SJSA1 (cell line): ENCODE results near the gene CCDC33. TPM values are rescaled to one million over a fixed set of nuclear protein-coding genes. Genes with fewer than 3 reads are reported as not detected.

Experiments used
- DNase-seq, 2 experiments: peaks; one replicate each; pipeline ENCODE4 v3.0.0-alpha.2; 2015 to 2020; ENCODE audit warnings: low spot score in 2 of 2, low read depth in 1 of 2
- H3K27ac ChIP-seq: fragments of 250-450 bp; sonication (Bioruptor Pico); 2 replicates; pipeline ENCODE4 v1.5.1; 2020; ENCODE audit warnings: mild to moderate bottlenecking, moderate library complexity
- H3K27me3 ChIP-seq: fragments of 250-450 bp; sonication (Bioruptor Pico); replicated peaks from 2 replicates; pipeline ENCODE4 v1.5.1; 2020; ENCODE audit warnings: mild to moderate bottlenecking, moderate library complexity
- H3K36me3 ChIP-seq: fragments of 250-450 bp; sonication (Bioruptor Pico); 2 replicates; pipeline ENCODE4 v1.5.1; 2020; ENCODE audit warnings: mild to moderate bottlenecking
- H3K4me1 ChIP-seq: fragments of 250-450 bp; sonication (Bioruptor Pico); replicated peaks from 2 replicates; pipeline ENCODE4 v1.6.1; 2021; ENCODE audit warnings: mild to moderate bottlenecking
- H3K4me3 ChIP-seq: fragments of 250-450 bp; sonication (Bioruptor Pico); 2 replicates; pipeline ENCODE4 v1.5.1; 2020; ENCODE audit warnings: mild to moderate bottlenecking
- H3K9me3 ChIP-seq: fragments of 250-450 bp; sonication (Bioruptor Pico); replicated peaks from 2 replicates; pipeline ENCODE4 v1.5.1; 2020; ENCODE audit warnings: mild to moderate bottlenecking
- total RNA-seq: library from RNA; depleted of rRNA; stranded (reverse); fragments of >200 nt; shearing (Covaris generic); gene quantifications from 2 replicates; pipeline ENCODE4 v1.2.3, GENCODE V29; 2014

CCDC33 gene
- total RNA-seq, 1 experiment from 2014 or later = not detected

DNA sequence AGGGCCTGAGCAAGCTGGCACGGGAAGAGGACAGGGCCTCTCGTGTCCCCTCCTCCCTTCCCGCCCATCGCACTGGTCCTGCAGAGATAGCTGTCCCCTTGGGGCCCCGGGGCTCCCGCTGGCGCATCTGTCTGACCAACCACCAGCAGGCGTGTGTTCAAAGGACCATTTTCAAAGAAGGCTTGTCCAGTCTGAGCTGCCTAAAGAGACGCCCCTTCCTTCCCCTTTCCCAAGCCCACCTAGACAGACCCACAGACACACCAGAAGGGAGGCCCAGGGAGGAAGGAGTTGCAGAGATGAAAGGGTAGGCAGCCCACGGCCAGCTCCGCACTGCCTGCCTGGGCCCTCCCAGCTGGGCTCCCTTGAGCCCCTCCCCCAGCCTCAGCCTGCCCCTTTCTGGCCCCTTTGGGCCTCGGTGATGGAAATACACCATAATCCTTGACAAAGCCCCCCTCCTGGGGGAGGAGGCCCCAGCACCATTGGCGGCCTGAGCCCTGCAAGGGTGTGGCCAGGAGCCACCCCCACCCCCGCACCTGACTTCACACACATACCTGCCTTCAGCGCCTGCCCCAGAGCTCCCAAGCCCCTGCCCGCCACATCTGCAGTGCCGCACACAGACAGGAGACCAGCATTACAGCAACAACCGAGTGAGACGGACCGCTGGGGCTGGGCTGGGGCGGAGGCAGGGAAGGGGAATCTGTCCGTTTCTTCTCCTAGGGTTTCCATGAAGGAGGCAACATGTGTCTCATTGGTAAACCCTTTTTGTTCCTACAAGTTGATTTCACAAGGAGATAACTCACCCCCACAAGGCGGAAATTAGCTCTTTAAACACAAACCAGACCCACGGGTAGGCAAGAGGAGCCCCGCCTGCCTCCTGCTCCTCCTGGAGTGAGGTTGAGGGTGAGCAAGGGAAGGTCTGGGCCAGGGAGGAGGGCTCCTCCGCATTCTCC, 33.4 kb upstream of the CCDC33 start, which contains the start of gene STRA6:
Gene STRA6, minus strand, starts transcription at position 336 of the 950 bp plus-strand sequence. CDS start 520 bp downstream, outside the sequence.
- DNase-seq = no peak
- H3K4me3 ChIP-seq = no peak within 1 kb of the TSS
- H3K4me1 ChIP-seq = peaks cover 26% of the 10 kb centered on the region
- H3K27ac ChIP-seq = no peak within 1 kb of the TSS
- H3K9me3 ChIP-seq = no peaks in the 10 kb centered on the region
- H3K36me3 ChIP-seq = no peaks in the 10 kb centered on the region
- no peaks in the 10 kb centered on the region for H3K27me3 ChIP-seq

DNA sequence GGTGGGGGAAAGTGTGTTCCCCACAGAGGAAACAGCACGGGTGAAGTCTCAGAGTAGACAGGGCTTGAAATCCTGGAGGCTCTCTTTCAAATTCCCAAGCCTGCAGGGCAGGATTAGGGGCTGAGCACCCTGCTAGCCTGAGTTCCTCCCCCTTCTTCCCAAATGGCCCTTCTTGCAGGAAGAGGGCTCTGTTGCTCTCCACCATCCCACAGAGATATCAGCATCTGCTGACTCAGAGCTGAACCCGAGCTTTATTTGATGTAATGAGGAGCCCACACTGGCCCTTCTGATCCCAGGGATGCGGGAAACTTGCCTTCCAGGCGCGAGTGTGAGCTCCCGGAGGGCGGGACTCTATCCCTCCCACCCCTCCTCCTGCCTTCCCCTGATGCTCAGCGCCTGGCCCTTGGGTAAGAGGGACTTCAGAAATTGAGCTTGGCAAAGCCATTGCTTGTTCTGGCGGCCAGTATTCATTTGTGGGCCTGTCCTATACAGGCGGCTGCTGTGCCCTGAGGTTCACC, 32.2 kb upstream of the CCDC33 start:
- DNase-seq = no peak
- H3K27ac ChIP-seq = no peak overlapping the region
- H3K4me1 ChIP-seq = peaks cover 28% of the 10 kb centered on the region

DNA sequence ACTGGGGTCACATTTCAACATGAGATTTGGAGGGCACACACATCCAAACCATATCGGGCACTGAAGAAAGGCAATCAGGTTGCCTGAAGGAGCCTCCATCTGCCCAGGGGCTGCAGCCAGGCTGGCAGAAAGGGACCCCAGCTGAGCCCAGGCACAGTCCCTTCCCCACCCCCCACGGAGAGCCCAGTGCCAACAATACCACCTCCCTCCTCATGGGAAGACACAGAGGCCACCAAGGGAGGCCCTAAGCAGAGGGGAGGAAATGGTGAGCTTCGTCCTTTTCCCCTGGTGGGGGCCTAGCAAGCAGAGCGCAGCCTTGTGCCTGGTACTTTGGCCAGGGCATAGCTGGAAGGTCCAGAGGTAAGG, 30.6 kb upstream of the CCDC33 start:
- H3K36me3 ChIP-seq = no peaks in the 10 kb centered on the region
- H3K27ac ChIP-seq = no peak overlapping the region
- peaks cover 23% of the 10 kb centered on the region for H3K4me1 ChIP-seq
- no peaks in the 10 kb centered on the region for H3K9me3 ChIP-seq
- no peak for DNase-seq
- no peaks in the 10 kb centered on the region for H3K27me3 ChIP-seq
- H3K4me3 ChIP-seq = no peak overlapping the region

More for the DNA sequence above, 32.2 kb upstream of the CCDC33 start:
- H3K36me3 ChIP-seq = no peaks in the 10 kb centered on the region
- H3K9me3 ChIP-seq = no peaks in the 10 kb centered on the region
- H3K4me3 ChIP-seq = no peak overlapping the region
- H3K27me3 ChIP-seq = no peaks in the 10 kb centered on the region

DNA sequence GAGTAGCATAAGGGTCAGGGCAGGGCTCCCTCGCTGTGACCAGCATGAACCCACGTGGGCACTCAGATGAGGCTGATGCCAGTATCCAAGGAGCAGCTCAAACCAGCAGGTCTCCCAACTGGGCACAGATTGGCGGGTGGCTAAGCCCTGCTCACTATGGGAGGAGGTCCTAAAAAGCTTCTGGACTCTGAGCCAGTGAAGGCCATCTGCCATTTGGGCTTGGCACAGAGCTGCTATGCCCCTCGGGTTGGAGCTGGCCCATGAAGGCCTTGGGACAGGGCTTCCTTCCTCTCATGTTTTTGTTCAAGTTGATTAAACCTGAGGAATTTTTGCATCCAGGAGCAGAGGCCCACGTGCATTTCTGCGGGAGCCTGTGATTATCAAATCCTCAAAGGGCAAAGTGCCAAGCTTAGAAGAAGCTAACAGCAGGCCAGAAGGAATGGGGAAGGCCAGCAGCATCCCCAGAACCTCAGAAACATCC, 29.3 kb upstream of the CCDC33 start:
- H3K36me3 ChIP-seq = no peaks in the 10 kb centered on the region
- DNase-seq = no peak
- H3K27me3 ChIP-seq = no peaks in the 10 kb centered on the region
- no peak overlapping the region for H3K27ac ChIP-seq
- H3K4me1 ChIP-seq = peaks cover 11% of the 10 kb centered on the region
- H3K4me3 ChIP-seq = no peak overlapping the region
- no peaks in the 10 kb centered on the region for H3K9me3 ChIP-seq

DNA sequence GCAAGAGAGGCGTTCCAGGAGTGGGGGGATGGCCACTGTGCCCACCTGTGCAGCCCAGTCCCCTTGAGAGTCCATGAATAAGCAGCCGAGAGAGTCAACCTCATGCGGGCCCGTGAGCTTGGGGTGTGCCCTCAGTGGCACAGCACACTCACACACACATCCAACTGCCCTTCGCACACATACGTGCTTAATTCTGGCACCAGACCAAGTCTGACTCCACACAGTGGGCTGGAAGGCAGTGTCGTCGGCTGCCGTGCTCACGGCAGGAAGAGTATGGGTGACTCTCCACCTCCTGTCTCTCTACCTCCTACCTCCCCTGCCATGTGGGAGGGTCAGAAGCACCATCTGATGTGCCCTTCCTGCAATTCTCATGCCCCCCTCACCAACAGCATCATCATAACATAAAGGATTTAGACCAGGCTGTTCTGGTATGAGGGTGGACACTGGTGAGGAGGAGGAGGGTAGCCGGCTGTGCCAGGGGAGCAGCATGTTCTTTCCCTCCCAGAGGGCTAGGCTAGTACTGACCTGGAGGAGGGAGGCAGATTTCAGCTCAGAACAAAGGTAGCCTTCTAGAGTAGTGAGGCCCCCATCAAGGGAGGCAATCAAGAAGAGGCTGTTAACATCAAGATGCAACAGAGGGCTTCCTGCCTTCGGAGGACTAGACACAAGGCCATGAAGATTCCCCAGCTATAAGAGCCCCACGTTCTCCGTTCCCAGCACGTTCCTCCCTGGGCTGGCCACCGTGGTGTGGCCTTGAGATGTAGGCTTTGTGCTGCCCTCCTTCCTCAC, 28.3 kb upstream of the CCDC33 start:
- Histone ChIP-seq H3K27me3 (no peaks in the 10 kb centered on the region), H3K36me3 (no peaks in the 10 kb centered on the region), H3K27ac (no peak overlapping the region), H3K9me3 (no peaks in the 10 kb centered on the region), H3K4me1 (peaks cover 8% of the 10 kb centered on the region; the same call in 1 of the 2 replicates), H3K4me3 (no peak overlapping the region)
- no peak for DNase-seq

DNA sequence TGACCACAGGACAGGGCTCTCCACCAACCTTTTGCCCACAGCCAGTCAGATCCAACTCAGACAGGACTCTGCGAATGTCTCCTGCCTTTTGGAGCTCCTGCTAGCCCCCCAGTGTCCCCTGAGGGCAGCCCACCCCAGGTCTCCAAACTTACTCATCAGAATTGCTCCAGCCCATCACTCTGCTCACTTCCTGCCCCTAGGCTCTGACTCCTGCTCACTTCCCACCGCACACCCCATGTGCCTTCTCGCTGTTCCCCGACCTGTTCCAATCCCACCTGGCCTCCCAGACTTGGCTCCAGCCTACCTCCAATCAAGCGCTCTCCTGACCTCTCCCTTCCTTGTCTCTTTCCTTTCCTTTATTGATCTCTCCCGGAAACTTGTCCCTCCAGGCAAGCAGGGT, 27.6 kb upstream of the CCDC33 start:
- Histone ChIP-seq H3K36me3 (no peaks in the 10 kb centered on the region), H3K27ac (no peak overlapping the region), H3K27me3 (no peaks in the 10 kb centered on the region), H3K9me3 (no peaks in the 10 kb centered on the region), H3K4me1 (peaks cover 8% of the 10 kb centered on the region; the same call in 1 of the 2 replicates), H3K4me3 (no peak overlapping the region)
- DNase-seq = no peak

DNA sequence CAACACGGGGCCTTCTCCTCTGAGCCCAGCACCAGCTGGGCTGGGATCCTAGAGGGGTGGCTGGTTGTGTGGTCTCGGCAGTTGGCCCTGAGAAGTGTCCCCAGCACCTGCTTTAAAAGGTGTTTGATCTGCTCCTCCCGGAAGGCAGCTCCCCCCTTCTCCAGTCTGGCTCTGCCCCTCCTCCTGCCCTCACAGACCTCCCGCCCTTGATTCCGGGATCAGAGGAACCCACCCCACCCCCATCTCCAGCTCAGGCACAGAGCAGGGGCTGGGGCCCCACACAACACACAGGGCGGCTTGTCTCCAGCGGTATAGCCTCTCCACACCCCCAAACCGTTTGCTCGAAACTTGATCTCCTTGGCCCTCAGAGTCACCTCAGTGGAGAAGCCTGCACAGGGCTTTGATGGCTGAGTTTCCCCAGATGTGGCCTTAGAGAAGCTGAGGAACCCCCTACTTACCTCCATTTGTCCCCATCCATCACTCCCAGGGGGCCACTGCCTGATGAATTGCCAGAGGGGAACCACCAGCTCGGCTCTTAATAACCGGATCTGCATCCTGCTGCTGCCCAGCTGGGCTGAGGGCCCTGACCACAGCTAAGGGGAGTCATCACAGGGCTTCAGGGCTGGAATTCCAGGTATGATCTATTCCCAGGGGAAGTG, 27.1 kb upstream of the CCDC33 start:
- Histone ChIP-seq H3K27ac (no peak overlapping the region), H3K4me1 (peaks cover 8% of the 10 kb centered on the region; the same call in 1 of the 2 replicates), H3K27me3 (no peaks in the 10 kb centered on the region), H3K4me3 (no peak overlapping the region), H3K36me3 (no peaks in the 10 kb centered on the region), H3K9me3 (no peaks in the 10 kb centered on the region)
- DNase-seq = no peak

DNA sequence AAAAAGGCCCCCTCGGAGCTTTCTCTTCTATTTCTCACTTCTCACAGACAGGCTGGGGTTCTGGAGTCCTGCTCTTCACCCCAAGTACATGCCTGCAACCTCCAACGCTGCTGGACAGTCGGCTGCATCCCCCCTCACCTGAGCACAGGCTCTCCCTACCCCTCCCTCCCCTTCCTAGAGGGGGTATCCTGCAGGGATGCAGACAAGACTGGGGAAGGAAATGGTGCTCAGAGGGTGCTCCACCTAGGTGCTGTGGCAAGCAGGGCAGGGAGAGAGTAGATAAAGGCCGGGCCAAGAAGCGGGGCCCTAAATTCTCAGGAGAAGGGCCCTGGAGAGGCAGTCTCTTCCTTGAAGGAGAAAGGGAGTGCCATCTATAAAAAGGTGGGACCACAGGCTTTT, 26.6 kb upstream of the CCDC33 start:
- DNase-seq = no peak
- H3K9me3 ChIP-seq = no peaks in the 10 kb centered on the region
- peaks cover 8% of the 10 kb centered on the region; the same call in 1 of the 2 replicates for H3K4me1 ChIP-seq
- no peaks in the 10 kb centered on the region for H3K36me3 ChIP-seq
- H3K27me3 ChIP-seq = no peaks in the 10 kb centered on the region
- H3K27ac ChIP-seq = no peak overlapping the region
- H3K4me3 ChIP-seq = no peak overlapping the region

DNA sequence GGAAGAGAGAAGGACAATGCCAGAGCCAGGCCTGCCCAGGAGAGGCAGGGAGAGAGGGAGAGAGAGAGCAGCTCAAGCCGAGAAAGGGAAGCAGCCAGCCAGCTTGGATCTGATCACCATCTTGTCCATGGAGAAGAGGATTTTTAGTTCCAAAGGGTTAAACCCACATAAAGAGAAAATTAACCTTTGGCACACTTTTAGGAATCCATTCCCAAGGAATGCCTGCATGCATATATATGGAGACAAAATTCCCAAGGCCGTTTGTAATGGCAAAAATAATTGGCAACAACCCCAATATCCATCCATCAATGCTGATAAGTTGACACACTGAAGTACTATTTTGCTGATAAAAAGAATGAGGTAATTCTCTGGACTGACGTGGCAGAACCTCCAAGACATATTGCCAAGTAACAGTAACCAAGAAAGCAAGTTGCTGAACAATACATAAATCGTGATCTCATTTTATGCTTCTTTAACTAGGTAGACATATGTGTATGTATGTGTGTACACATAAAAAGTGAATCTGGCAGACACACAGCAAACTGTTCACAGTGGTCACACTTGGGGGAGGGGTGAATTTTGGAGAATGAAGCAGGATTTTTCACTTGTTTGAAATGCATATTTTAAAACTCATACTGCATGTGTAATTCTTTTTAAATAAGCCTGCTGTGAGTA, 26.0 kb upstream of the CCDC33 start:
- H3K9me3 ChIP-seq = no peaks in the 10 kb centered on the region
- no peak overlapping the region for H3K4me3 ChIP-seq
- no peak for DNase-seq
- H3K4me1 ChIP-seq = peaks cover 13% of the 10 kb centered on the region
- H3K36me3 ChIP-seq = no peaks in the 10 kb centered on the region
- H3K27ac ChIP-seq = no peak overlapping the region
- no peaks in the 10 kb centered on the region for H3K27me3 ChIP-seq

DNA sequence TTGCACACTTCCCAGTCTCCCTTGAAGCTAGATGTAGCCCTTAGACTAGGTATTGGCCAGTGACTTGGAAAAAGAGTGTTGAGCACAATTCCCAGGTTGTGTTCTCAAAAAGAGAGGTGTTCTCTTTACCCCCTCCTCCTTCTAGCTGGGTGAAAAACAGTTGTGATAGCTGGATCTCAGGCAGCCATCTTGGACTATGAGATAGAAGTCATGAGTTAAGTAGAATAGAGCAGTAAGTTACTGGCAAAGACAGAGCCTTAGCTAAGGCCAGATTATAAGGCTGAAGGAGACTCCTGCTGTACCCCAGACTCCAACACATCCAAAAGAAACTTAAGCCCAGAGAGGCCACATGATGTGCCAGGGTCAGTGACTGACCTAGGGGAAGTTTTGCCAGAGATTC, 25.4 kb upstream of the CCDC33 start:
- Histone ChIP-seq H3K9me3 (no peaks in the 10 kb centered on the region), H3K4me1 (peaks cover 16% of the 10 kb centered on the region), H3K36me3 (no peaks in the 10 kb centered on the region), H3K27me3 (no peaks in the 10 kb centered on the region), H3K4me3 (no peak overlapping the region), H3K27ac (no peak overlapping the region)
- no peak for DNase-seq

DNA sequence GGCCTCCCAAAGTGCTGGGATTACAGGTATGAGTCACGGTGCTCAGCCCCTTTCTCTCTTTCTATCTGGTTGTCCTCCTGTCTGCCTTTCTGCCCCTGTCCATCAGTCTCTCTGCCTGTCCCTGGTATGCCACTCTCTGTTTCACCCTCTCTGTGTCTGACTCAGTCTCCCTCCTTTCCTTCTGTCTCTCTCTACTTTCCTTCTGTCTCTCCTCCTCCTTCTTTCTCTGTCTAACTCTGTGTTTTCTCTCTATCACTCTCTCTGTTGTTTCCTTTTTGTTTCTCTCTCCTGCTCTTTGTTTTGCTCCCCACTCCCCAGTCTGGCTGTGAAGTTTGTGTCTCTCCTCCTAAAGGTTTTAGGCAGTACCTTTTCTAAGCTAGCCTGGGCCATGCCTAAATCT, 24.5 kb upstream of the CCDC33 start:
- no peak for DNase-seq
- no peaks in the 10 kb centered on the region for H3K27me3 ChIP-seq
- peaks cover 16% of the 10 kb centered on the region for H3K4me1 ChIP-seq
- H3K27ac ChIP-seq = no peak overlapping the region
- H3K9me3 ChIP-seq = no peaks in the 10 kb centered on the region
- H3K36me3 ChIP-seq = no peaks in the 10 kb centered on the region
- H3K4me3 ChIP-seq = no peak overlapping the region

DNA sequence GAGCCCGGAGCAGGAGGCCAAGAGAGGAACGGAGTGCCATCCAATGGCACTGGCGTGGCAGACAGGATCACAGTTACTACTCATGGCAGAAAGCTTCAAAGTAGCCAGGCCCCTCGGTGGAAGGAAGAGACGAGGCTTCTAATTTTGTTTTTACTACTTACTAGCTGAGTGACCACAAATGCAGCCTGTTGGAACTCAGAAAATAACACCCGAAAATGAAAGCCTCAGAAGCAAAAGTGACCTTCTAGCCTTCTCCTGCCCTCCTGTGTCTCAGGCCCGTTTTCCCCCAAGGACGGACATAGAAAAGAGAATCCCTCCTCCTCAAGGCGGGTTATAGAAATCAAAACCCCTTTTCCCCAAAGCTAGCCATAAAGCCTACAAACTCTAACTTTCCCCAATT, 23.6 kb upstream of the CCDC33 start:
- no peak overlapping the region for H3K4me3 ChIP-seq
- no peaks in the 10 kb centered on the region for H3K9me3 ChIP-seq
- H3K36me3 ChIP-seq = no peaks in the 10 kb centered on the region
- no peaks in the 10 kb centered on the region for H3K27me3 ChIP-seq
- peaks cover 16% of the 10 kb centered on the region for H3K4me1 ChIP-seq
- H3K27ac ChIP-seq = no peak overlapping the region
- no peak for DNase-seq

DNA sequence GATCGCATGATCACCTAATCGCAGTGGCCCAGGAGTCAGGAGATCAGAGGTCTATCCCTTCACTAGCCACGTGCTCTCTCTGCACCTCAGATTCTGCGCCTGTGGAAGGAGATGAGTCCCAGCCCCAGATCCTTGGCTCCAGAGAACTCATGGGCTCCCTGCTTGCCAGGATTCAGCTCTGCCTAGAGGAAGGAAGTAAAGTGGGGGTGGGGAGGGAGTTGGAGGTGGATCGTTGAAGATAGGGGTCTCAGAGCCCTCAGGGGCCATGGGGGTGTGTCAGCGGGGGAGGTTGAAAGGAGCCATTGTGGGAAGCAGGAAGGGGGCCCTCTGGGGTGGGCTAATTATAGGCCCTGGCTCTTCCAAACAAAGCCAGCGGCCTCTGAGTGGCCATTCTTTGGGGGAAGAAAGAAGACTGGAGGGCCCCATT, 22.3 kb upstream of the CCDC33 start:
- H3K4me1 ChIP-seq = peaks cover 14% of the 10 kb centered on the region
- no peak overlapping the region for H3K4me3 ChIP-seq
- no peak for DNase-seq
- H3K36me3 ChIP-seq = no peaks in the 10 kb centered on the region
- no peaks in the 10 kb centered on the region for H3K27me3 ChIP-seq
- H3K9me3 ChIP-seq = no peaks in the 10 kb centered on the region
- no peak overlapping the region for H3K27ac ChIP-seq
